HG03097 (cell line): ENCODE measurements around the gene GCNT1.
"Not testable (repeated sequence)": the region's sequence is repeated elsewhere in the genome, so short reads cannot be mapped to it uniquely, and the experiment has no call there.

Source experiments
- ATAC-seq: cut with Tn5 transposase; IDR thresholded peaks from one replicate; pipeline ENCODE4 v1.9.1; 2021; ENCODE audit not compliant: unreplicated experiment, low FRiP score

Gene GCNT1

DNA sequence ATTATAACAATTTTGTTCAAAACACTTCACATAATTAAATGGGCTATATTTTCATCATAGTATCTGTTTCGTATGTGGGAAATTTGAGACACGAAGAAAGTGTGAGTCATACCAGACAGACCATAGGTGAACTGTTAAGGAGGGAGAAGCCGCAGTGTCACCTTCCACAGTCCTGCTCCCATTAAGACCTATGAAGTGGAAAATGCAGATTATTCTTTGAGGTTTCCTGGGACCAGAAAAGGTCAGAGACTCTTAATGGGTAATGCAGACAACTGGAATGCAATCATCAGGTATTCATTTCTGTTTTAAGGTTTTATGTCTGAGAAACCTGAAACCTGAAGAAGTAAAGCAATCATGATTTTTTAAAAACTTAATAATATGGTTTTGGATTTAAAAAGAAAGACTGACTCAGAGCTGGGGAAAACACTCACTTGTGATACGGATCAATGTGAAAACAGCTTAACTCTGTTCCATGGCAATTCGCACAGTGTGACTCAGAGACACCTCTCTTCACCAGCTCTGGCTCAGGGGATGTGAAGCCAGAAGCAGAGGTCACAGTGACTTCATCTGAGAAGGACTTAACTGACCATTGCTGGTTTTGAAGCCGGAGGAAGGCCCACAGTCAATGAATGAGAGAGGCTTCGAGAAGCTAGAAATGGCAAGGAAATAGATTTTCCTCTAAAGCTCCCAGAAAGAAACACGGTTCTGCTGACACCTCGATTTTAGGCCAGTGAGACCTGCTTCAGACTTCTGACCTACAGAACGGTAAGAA lies 17.2 kb upstream of the GCNT1 start:
- ATAC-seq = peak; percentile 66

DNA sequence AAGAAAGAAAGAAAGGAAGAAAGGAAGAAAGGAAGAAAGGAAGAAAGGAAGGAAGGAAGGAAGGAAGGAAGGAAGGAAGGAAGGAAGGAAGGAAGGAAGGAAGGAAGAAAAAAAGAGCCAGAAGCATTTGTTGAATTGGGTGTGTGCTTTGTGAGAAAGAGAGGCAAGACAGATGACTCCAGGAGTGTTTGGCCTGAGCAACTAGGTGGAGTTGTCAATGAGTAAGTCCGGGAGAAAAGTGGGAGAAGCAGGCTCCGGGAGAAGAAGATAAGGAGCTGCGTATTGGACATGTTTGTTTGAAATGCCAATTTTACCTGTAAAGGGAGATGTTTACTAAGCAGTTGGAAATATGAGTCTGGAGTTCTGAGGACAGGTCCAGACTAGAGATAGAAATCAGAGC lies 15.1 kb upstream of the GCNT1 start:
- no peak for ATAC-seq

DNA sequence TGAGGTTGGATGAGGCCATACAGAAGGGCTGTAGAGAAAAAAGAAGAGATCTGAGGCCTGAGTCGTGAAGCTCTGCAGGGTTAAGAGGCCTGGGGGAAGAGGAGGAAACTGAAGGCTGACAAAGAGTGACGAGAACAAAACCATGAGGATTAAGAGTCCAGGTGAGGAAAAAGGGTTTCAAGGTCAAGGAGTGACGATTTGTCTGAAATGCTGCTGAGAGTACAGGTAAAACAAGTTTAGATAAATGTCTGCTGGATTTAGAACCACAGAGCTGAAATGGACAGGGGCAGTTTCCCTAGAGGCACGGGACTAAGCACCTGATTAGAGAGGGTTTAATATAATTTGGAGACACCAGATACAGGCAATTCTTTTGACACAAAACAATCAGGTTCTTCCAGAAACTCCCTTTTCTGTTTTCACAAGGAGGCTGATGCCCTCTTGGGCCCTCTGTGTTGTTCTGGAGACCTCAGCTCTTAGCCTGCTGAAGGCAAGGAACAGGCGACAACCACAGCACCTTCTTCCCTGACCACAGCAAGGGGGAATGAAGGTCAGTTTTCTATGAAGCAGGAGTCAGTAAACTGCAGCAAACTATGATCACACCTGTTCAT lies 14.6 kb upstream of the GCNT1 start:
- ATAC-seq = no peak

DNA sequence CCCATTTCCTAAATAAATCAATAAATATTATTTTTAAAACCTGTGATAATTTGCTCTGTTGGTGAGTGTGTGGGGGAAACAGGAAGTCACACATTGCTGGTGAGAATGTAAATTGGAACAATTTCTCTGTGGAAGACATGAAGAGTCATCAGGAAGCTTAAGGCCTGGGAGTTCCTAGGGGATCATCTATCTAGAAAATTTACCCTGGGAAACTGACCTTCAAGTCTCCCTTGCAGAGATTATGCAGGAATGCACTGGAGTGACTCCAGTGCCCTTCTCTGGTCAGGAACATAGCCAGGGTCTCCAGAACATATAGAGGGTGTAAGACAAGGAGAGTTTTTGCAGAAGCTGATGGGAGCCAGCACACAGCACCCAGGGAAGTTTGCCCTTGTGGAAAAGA lies 13.0 kb upstream of the GCNT1 start:
- no peak for ATAC-seq

DNA sequence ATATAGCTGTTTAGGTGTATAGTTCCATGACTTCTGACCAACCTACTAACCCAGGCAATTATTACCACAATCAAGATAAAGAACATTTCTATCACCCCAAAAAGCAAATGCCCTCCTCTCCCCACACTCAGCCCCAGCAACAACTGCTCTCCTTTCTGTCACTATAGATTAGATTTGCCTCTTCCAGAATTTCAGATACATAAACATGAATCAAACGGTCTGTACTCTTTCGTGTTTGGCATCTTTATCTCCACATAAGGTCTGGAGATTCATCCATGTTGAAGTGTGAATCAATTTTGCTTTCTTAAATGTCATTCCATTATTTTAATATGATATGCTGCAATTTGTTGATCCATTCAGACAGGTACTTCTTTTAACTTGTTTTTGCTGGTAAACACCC lies 10.5 kb upstream of the GCNT1 start:
- no peak for ATAC-seq

DNA sequence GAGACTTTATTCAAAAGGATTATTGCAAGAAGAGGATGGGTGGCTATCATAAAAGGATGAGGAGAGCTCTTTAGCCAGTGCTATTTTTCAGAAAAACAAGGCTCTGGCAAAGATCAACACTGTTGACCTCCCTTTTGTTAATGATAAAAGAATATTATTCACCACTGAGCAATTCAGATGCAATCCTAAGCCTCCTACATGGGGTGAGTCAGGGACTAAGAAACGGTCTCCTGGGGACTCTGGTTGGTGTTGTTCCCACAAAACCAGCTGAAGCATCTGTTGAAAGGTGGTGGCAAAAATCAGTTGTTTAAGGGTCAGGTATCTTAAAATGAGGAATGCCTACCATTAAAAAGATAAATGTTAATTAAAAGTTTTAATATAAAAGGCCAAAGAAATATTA lies 7.7 kb upstream of the GCNT1 start:
- no peak for ATAC-seq

DNA sequence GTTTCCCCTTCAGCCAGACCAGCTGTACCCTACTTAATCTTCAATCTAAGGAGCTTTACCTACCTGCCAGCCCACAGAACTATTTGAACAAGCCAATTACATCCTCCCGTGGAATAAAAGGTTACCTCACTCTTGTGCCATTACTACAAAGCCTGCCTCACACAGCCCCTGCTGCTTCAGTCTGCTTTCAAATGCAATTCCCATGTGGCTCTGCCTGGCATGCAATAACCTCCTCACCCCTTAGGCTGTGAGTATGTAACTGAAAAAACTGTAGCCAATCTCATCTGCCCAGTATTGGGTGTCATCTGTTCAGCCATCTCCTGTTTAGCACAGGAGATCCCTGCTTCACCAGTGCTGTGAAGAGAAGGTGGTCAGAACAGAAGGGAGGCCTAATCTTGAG lies 6.1 kb upstream of the GCNT1 start:
- ATAC-seq = no peak

DNA sequence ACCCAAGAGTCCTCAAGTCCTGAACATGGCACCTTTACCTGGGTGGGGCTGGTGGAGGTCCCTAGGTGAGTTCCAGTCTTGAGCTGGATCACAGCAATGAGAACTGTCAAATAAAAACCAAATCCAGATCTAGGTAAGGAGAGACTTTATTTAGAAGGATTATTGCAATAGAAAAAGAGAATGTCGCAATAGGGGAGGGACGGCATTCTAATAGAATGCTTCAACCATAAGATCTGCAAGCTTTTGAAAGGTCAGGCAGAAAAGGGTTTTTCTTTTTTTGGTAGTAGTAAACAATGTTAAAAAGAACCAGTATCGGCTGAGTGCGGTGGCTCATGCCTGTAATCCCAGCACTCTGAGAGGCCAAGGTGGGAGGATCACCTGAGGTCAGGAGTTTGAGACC lies 5.2 kb upstream of the GCNT1 start:
- ATAC-seq = no peak

DNA sequence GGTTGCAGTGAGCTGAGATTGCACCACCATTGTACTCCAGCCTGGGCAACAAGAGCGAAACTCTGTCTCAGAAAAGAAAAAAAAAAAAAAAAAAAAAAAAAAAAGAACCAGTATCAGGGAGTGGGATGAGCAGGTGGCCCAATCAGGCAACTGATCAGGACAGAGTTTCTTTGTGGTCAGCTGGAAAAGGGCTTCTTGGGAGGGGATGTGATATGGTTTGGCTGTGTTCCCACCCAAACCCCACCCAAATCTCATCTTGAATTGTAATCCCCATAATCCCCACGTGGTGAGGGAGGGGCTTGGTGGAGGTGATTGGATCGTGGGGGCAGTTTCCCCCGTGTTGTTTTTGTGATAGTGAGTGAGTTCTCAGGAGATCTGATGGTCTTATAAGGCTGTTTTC lies 4.7 kb upstream of the GCNT1 start:
- no peak for ATAC-seq

DNA sequence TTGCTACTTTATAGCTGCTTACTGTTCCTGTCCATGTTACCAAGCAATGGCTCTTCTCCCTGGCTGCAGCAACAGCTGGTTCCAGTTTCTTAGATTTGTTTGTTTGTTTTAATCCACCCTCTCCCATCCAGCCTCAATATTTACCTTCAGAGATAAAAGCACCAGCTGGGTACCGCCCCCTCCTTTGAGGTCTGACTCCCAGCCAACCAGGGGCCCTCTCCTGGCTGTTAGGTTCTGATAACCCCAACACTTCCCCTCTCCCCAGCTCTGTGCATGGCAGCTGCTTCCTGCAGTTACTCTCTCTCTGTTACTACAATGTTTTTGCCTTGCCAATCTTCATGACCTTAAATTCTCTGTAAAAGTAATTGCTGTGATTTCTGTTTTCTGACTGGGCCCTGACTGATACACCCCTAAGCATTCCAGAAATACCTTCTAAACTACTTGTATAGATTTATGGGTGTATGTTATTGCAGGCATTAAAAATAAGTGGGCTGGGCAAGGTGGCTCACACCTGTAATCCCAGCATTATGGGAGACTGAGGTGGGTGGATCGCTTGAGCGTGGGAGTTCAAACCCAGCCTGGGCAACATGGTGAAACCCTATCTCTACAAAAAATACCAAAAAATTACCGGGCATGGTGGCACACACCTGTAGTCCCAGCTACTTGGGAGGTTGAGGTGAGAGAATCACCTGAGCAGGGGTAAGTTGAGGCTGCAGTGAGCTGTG lies 2.6 kb upstream of the GCNT1 start:
- ATAC-seq = no peak

DNA sequence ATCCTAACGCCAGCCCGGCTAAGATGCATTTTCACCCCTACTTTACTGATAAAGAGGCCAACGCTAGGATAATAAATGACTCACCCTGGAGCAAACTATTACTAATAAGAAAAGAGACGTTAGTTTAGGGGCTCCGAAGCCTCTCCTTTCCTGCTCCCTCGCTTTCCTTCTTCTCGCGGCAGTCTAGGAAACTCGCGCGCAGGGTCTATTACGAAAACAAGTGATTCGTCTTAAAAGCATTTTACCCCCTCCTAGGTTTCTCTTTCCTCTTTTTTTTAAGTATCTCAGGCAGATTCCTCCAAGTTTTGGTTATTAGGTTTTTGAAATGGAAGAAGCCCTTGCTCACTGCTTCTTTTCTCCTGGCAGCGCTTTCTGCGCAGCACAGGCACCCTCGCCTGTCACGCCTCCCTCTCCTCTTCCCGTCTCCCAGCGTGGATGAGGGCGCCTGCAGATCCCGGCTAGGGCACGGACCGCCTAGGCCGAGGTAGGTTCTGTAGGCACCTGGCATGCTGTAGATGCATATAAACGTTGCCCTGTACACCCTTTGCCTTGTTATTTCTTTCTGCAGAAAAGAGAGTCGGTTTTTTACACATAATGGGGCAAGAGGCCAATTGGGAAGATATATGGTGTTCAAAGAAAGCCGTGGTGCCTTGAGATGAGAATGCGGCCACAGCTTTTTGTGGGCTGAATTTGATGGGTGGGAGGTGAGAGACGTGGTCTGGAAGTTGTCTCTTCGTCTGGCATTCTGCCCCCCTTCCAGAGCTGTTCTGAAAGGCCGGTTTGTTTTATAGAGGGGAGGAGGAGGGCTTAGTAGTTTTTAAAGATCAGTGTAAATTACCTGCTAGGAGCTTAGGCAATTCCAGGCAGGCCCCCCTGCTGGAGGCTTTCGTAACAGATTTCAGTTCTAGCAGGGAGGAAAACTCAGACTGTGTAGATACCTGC lies 983 bp downstream of the GCNT1 start:
- no peak for ATAC-seq

DNA sequence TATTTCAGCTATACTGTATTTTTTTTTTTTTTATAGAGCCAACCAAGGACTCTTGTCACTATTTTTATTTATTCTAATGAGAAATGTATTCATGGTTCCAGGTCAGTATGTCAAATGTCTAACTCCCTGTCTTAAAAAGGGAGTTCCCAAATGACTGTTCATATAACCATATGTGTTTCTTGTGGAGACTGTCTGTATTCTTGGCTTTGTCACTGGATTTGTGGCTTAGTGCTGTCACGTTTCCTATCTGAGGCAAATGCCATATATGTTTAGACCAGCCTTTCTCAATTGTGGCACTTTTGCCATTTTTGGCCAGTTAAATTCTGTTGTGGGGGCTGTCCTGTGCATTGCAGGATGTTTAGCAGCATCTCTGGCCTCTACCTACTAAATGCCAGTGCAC lies 3.1 kb downstream of the GCNT1 start:
- ATAC-seq = no peak

DNA sequence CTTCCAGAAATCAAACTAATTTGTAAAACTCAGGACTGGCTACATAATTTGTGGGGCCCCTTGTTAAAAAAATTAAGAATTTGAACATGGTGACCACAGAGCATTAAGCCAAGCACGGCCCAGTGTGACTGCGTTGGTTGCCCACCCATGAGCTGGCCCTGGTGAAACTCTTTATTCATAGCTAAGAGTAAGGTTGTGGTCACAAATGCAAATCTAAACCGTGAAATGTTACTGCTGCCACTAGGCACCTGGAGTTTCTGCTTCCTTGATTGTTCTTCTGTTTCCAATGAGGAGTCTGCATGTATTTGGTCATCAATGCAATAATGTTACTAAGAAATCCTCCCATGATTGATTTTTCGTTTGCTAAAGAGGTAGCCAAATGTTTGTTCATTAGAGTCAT lies 4.2 kb downstream of the GCNT1 start:
- peak; percentile 51 for ATAC-seq

DNA sequence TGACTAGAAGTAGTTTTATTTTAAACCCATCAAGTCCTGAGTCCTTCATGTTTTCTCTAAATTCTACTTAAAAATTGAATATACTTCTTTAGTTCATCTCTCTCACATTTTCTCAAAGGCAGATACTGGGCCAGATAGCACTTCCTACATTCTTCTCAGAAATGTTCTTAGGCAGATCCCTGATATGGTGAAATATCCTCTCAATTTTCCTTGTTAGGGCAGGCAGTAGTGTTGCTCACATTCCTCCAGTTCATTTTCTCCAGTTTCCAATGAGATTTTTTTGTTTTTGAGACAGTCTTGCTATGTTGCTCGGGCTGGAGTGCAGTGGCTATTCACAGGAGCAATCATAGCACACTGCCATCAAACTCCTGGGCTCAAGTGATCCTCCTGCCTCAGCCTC lies 5.7 kb downstream of the GCNT1 start:
- ATAC-seq = no peak

DNA sequence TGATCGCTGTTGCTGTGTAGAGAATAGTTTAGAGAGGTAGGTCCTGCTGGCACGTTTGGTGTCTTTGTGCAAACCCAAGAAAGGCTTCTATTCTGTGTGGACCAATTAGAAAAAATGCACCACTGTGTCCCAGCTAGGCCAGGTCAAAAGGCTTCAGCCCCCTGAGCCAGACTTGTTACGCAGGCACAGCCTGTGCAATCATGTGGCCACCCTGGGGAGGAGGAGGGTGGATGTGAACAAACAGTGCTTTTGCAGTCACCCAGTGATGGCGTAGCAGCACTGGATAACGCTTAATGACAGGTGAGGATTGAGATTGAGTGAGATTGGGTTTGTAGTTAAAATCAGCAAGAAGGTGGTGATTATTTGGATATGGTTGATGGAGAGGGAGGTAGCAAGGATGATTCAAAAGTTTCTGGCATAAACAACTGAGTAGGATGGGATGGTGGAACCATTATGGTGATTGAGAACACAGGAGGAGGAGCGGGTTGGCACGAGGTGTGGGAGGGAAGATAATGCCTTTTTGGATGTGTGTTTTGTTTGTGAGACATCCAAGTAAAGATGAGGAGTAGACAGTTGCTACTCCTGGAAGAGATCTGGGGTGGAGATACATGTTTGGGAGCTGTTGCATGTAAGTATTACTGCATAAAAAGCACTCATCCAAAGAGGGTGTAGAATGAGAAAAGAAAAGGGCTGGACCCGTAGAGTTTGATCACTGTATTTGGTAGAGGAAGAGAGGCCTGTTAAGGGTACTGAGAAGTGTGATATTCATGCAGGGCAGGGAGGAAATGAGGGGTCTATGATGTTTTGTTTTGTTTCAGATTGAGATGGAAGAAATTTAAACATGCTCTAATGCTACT lies 6.7 kb downstream of the GCNT1 start:
- no peak for ATAC-seq

DNA sequence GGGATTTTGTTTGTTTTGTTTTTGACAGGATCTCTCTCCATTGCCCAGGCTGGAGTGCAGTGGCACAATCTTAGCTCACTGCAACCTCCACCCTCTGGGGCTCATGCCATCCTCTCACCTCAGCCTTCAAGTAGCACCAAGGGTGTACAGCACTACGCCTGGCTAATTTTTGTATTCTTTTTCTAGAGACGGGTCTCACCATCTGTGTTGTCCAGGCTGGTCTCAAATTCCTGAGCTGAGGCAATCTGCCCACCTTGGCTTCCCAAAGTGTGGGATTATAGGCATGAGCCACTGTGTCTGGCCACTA lies 7.3 kb downstream of the GCNT1 start:
- ATAC-seq = no peak

DNA sequence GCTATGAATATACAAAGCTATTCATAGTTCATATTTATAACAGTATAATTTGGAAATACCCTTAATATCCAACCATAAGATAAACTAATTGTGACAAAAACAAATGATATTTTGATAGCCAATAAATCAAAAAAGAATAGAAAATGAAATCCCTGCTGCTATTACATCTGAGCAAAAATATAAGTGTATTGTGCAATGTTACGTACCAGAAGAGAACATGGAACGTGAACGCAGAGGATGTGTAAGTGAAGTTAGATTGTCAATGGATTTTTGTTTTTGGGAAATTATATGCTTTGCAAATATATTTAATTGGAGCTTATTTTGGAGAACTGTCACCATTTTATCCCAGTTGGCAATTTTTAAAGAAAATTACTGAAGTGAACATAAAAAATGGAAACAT lies 15.4 kb downstream of the GCNT1 start:
- ATAC-seq = no peak

DNA sequence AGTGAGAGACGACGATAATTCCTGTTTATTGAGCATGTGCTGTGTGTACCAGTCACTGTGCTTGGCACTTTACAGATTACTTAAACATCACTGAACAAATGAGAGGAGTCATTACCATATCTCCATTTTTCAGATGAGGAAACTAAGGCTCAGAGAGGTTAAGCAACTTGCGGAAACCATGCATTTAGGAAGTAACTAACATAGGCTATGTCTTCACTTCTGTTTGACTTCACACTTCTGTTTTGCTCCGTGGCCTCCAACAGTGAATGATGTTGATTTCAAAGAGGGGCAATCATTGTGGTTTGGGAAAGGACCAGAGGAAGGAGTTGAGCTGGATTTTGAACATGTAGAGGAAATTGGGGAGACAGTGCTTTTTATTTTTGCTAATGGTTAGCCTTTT lies 16.7 kb downstream of the GCNT1 start:
- no peak for ATAC-seq

DNA sequence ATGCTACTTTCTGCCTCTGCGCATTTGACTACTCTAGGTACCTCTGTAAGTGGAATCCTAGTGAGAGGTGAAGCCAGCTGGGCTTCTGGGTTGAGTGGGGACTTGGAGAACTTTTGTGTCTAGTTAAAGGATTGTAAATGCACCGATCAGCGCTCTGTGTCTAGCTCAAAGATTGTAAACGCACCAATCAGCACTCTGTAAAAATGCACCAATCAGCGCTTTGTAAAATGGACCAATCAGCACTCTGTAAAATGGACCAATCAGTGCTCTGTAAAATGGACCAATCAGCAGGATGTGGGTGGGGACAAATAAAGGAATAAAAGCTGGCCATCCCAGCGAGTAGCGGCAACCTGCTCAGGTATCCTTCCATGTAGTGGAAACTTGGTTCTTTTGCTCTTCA lies 18.8 kb downstream of the GCNT1 start:
- not testable (repeated sequence) for ATAC-seq

DNA sequence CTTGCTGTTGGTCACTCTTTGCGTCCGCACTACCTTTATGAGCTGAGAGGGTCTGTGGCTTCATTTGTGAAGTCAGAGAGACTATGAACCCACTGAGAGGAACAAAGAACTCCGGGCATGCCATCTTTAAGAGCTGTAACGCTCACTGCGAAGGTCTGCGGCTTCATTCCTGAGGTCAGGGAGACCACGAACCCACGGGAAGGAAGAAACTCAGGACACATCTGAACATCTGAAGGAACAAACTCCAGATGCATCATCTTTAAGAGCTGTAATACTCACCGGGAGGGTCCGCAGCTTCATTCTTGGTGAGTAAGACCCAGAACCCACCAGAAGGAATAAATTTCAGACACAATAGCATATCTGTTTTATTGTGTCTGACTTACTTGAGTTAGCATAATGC lies 19.2 kb downstream of the GCNT1 start:
- no peak for ATAC-seq
